Measurements from ENCODE around the gene XDH. TPM values are rescaled to one million over a fixed set of nuclear protein-coding genes. Genes with fewer than 3 reads are reported as not detected.

Gene XDH
- total RNA-seq, 1 experiment from 2014 or later = 0.08 TPM

DNA sequence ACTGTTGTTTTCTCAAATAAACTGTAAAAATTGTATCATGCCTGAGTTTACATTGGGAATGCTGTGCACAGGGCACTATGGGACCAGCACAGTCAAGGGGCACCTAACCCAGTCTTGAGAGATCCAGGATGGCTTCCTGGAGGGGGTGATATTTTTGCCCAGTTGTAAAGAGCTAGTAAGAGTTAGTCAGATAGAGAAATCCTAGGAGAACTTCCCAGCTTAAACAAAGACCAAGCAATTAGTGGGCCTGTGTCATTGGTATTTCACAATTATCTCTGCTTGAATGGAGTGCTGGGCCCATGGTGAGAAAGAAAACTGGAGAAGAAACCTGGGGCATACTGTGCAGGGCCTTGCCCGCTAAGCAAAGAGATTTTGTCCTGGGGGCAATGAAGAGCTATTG lies 12.2 kb downstream of the XDH start:
- no peak overlapping the region for H3K4me3 ChIP-seq (ENCODE audit: low read depth in 2 of 2, low read length in 2 of 2)
- TF ChIP-seq, protein P1, sequence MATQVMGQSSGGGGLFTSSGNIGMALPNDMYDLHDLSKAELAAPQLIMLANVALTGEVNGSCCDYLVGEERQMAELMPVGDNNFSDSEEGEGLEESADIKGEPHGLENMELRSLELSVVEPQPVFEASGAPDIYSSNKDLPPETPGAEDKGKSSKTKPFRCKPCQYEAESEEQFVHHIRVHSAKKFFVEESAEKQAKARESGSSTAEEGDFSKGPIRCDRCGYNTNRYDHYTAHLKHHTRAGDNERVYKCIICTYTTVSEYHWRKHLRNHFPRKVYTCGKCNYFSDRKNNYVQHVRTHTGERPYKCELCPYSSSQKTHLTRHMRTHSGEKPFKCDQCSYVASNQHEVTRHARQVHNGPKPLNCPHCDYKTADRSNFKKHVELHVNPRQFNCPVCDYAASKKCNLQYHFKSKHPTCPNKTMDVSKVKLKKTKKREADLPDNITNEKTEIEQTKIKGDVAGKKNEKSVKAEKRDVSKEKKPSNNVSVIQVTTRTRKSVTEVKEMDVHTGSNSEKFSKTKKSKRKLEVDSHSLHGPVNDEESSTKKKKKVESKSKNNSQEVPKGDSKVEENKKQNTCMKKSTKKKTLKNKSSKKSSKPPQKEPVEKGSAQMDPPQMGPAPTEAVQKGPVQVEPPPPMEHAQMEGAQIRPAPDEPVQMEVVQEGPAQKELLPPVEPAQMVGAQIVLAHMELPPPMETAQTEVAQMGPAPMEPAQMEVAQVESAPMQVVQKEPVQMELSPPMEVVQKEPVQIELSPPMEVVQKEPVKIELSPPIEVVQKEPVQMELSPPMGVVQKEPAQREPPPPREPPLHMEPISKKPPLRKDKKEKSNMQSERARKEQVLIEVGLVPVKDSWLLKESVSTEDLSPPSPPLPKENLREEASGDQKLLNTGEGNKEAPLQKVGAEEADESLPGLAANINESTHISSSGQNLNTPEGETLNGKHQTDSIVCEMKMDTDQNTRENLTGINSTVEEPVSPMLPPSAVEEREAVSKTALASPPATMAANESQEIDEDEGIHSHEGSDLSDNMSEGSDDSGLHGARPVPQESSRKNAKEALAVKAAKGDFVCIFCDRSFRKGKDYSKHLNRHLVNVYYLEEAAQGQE (IDR thresholded peaks at IDR 0.05; ENCODE audit: insufficient read depth in 1 of 2, low read depth in 2 of 2, low read length in 1 of 2) = no peak
- TF ChIP-seq SIN3A (IDR thresholded peaks at IDR 0.05; ENCODE audit: borderline replicate concordance, insufficient read depth, low read depth, low read length) (no peak), POLR2AphosphoS5 (IDR thresholded peaks at IDR 0.05; ENCODE audit: low read depth, low read length) (no peak), TCF7L2 (IDR thresholded peaks at IDR 0.05; ENCODE audit: low read depth, low read length) (no peak)
- TF ChIP-seq, protein P2, sequence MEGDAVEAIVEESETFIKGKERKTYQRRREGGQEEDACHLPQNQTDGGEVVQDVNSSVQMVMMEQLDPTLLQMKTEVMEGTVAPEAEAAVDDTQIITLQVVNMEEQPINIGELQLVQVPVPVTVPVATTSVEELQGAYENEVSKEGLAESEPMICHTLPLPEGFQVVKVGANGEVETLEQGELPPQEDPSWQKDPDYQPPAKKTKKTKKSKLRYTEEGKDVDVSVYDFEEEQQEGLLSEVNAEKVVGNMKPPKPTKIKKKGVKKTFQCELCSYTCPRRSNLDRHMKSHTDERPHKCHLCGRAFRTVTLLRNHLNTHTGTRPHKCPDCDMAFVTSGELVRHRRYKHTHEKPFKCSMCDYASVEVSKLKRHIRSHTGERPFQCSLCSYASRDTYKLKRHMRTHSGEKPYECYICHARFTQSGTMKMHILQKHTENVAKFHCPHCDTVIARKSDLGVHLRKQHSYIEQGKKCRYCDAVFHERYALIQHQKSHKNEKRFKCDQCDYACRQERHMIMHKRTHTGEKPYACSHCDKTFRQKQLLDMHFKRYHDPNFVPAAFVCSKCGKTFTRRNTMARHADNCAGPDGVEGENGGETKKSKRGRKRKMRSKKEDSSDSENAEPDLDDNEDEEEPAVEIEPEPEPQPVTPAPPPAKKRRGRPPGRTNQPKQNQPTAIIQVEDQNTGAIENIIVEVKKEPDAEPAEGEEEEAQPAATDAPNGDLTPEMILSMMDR (IDR thresholded peaks at IDR 0.05) = no peak
- intact Hi-C loops (cut with micrococcal nuclease; ENCODE audit: unreplicated experiment) (no loop called here), in situ Hi-C loops (cut with HindIII; ENCODE audit: low pct_unique_long_range_greater_than_20kb, low sequenced_read_pairs) (no loop called here)
- ATAC-seq (no peak), DNase-seq (ENCODE audit: low read depth, low spot score) (no peak)
- no peaks in the 10 kb centered on the region for H3K4me1 ChIP-seq (ENCODE audit: control insufficient read depth, insufficient read depth, low read length)
- POLR2A ChIA-PET = interaction anchor here (0.6 kb wide), 1 partner anchor 632 kb away, joined by 3 read pairs; no protein-coding TSS in a partner anchor
- BruUV-seq (replicated peaks) = no TSS peak
- no peaks in the 10 kb centered on the region for H3K9me3 ChIP-seq (ENCODE audit: control insufficient read depth, insufficient read depth, low read depth, low read length)
- CTCF ChIA-PET = no interaction called here
- H3K27ac ChIP-seq (ENCODE audit: low read length) = no peak overlapping the region
- H3K27me3 ChIP-seq (ENCODE audit: control insufficient read depth, insufficient read depth, low read length) = no peaks in the 10 kb centered on the region
- no peaks in the 10 kb centered on the region for H3K36me3 ChIP-seq (ENCODE audit: control insufficient read depth, insufficient read depth, low read length)

GRCh38 chr2:31401580-31401979 lies 13.0 kb downstream of the XDH start:
- no peak for TF ChIP-seq TCF7L2 (IDR thresholded peaks at IDR 0.05; ENCODE audit: low read depth, low read length)
- TF ChIP-seq POLR2AphosphoS5 (IDR thresholded peaks at IDR 0.05; ENCODE audit: low read depth, low read length) = no peak
- TF ChIP-seq SIN3A (IDR thresholded peaks at IDR 0.05; ENCODE audit: borderline replicate concordance, insufficient read depth, low read depth, low read length) = no peak
- TF ChIP-seq, protein P1 (IDR thresholded peaks at IDR 0.05; ENCODE audit: insufficient read depth in 1 of 2, low read depth in 2 of 2, low read length in 1 of 2) = no peak
- DNase-seq (ENCODE audit: low read depth, low spot score) (no peak), ATAC-seq (peak; percentile 90)
- BruUV-seq (replicated peaks) = no TSS peak
- Histone ChIP-seq H3K27me3 (ENCODE audit: control insufficient read depth, insufficient read depth, low read length) (no peaks in the 10 kb centered on the region), H3K36me3 (ENCODE audit: control insufficient read depth, insufficient read depth, low read length) (no peaks in the 10 kb centered on the region), H3K4me1 (ENCODE audit: control insufficient read depth, insufficient read depth, low read length) (no peaks in the 10 kb centered on the region), H3K4me3 (ENCODE audit: low read depth in 2 of 2, low read length in 2 of 2) (no peak overlapping the region), H3K27ac (ENCODE audit: low read length) (no peak overlapping the region), H3K9me3 (ENCODE audit: control insufficient read depth, insufficient read depth, low read depth, low read length) (no peaks in the 10 kb centered on the region)
- in situ Hi-C loops (cut with HindIII; ENCODE audit: low pct_unique_long_range_greater_than_20kb, low sequenced_read_pairs) (no loop called here), intact Hi-C loops (cut with micrococcal nuclease; ENCODE audit: unreplicated experiment) (no loop called here)
- ChIA-PET CTCF (no interaction called here), POLR2A (no interaction called here)

All from Panc1 (cell line).